Ishikawa (cell line): ENCODE measurements around the gene ACSL5.

Experiments used
- EP300 ChIP-seq: IDR thresholded peaks from 2 replicates; pipeline ENCODE4 v1.6.1; 2012; ENCODE audit warnings: borderline replicate concordance
- FOXM1 ChIP-seq: IDR thresholded peaks from 2 replicates; pipeline ENCODE4 v1.6.1; 2012; ENCODE audit warnings: low read depth, borderline replicate concordance
- MAX ChIP-seq: IDR thresholded peaks from 2 replicates; pipeline ENCODE4 v1.6.1; 2012
- NFIC ChIP-seq: IDR thresholded peaks from 2 replicates; pipeline ENCODE4 v1.6.1; 2012
- RAD21 ChIP-seq: IDR thresholded peaks from 2 replicates; pipeline ENCODE4 v1.6.1; 2012; ENCODE audit warnings: low read depth
- TAF1 ChIP-seq: IDR thresholded peaks from 2 replicates; pipeline ENCODE4 v1.6.1; 2012; ENCODE audit warnings: low read depth, mild to moderate bottlenecking
- USF1 ChIP-seq: IDR thresholded peaks from 2 replicates; pipeline ENCODE4 v1.6.1; 2012
- YY1 ChIP-seq: IDR thresholded peaks from 2 replicates; pipeline ENCODE4 v1.6.1; 2012; ENCODE audit warnings: low read depth
- ZBTB7A ChIP-seq: IDR thresholded peaks from 2 replicates; pipeline ENCODE4 v1.6.1; 2012; ENCODE audit warnings: low read depth

- TF ChIP-seq EP300: no peak
- TF ChIP-seq TAF1: no peak
- TF ChIP-seq YY1: no peak
- no peak for TF ChIP-seq FOXM1
- TF ChIP-seq ZBTB7A: no peak
- no peak for TF ChIP-seq MAX
- TF ChIP-seq USF1: no peak
- TF ChIP-seq RAD21: no peak
- no peak for TF ChIP-seq NFIC
Observed at GRCh38 chr10:112330162-112330561, 43.8 kb upstream of the ACSL5 start.
